ENCODE results near the gene DUSP18. TPM values are rescaled to one million over a fixed set of nuclear protein-coding genes. Genes with fewer than 3 reads are reported as not detected.

DUSP18 gene
- polyA plus RNA-seq, 1 of the 3 experiments (the other 2 are of a cell fraction): 11.7 TPM

- no peaks in the 10 kb centered on the region for H3K36me3 ChIP-seq (replicated peaks in 1 of 2; ENCODE audit: control insufficient read depth in 1 of 2, insufficient read depth in 2 of 2, low read length in 1 of 2)
- H3K9me3 ChIP-seq: no peaks in the 10 kb centered on the region
- no peak overlapping the region for H3K4me2 ChIP-seq
- H4K20me1 ChIP-seq (ENCODE audit: insufficient read depth): no peaks in the 10 kb centered on the region
- DNase-seq: no peak
- POLR2A ChIA-PET: no interaction called here
- no peaks in the 10 kb centered on the region for H3K27me3 ChIP-seq (ENCODE audit: insufficient read depth)
- H3K4me3 ChIP-seq (ENCODE audit: low read depth in 2 of 2, low read length in 1 of 2): no peak overlapping the region
- 95% methylated on average over 4 of the region's 4 CpGs for WGBS (ENCODE audit: low lambda C conversion rate)
- CTCF ChIA-PET: interaction anchor here (0.9 to 1.5 kb wide), 2 partner anchors 9 to 52 kb away, joined by 3 to 5 read pairs; no protein-coding TSS in a partner anchor
- no peak overlapping the region for H3K9ac ChIP-seq
- H2AFZ ChIP-seq (ENCODE audit: low read depth): no peak overlapping the region
- H3K9me2 ChIP-seq: no peaks in the 10 kb centered on the region
- TF ChIP-seq TCF12 (IDR thresholded peaks at IDR 0.05) (no peak), FOXJ3 (CRISPR knock-in tag; IDR thresholded peaks at IDR 0.05) (no peak), MEF2A (IDR thresholded peaks at IDR 0.05; ENCODE audit: borderline replicate concordance, low read depth) (no peak), RFX5 (IDR thresholded peaks at IDR 0.05; ENCODE audit: low read length) (no peak), SIN3A (IDR thresholded peaks at IDR 0.05; ENCODE audit: borderline replicate concordance, low read depth, low read length) (no peak)
- no peak overlapping the region for H3K27ac ChIP-seq (ENCODE audit: low read depth in 2 of 2, low read length in 1 of 2)
- no peaks in the 10 kb centered on the region for H3K79me2 ChIP-seq (ENCODE audit: insufficient read depth)
- H3K4me1 ChIP-seq (ENCODE audit: control insufficient read depth in 1 of 2, insufficient read depth in 2 of 2, low read depth in 1 of 2, low read length in 1 of 2): peaks cover 0 to 6% of the 10 kb centered on the region in 2 experiments; a peak in 1 of 4 replicates
- H3F3A ChIP-seq (replicated peaks; ENCODE audit: insufficient read depth): no peaks in the 10 kb centered on the region
Measured at GRCh38 chr22:30687358-30687757, 19.7 kb upstream of the DUSP18 start.

- H3K27me3 ChIP-seq (ENCODE audit: insufficient read depth): no peaks in the 10 kb centered on the region
- no peaks in the 10 kb centered on the region for H3K79me2 ChIP-seq (ENCODE audit: insufficient read depth)
- 0 out of 4 replicates have a peak overlapping the region, but pooled peaks of 1 of the 2 experiments have one; percentile 18 for H3K27ac ChIP-seq (ENCODE audit: low read depth in 2 of 2, low read length in 1 of 2)
- H3K9me2 ChIP-seq: no peaks in the 10 kb centered on the region
- TF ChIP-seq ELF1 (IDR thresholded peaks at IDR 0.05): no peak
- H2AFZ ChIP-seq (ENCODE audit: low read depth): no peak overlapping the region
- H3K9ac ChIP-seq: no peak overlapping the region
- no peak overlapping the region for H3K4me3 ChIP-seq (ENCODE audit: low read depth in 2 of 2, low read length in 1 of 2)
- no peak overlapping the region for H3K4me2 ChIP-seq
- no peaks in the 10 kb centered on the region for H3K9me3 ChIP-seq
- H3F3A ChIP-seq (replicated peaks; ENCODE audit: insufficient read depth): no peaks in the 10 kb centered on the region
- ChIA-PET CTCF (interaction anchor here (1.3 to 2.8 kb wide), 2 partner anchors 17 to 50 kb away, joined by 4 to 21 read pairs; partner anchors contain the start of genes DUSP18 and SLC35E4), POLR2A (interaction anchor here (1.6 kb wide), 1 partner anchor 9 kb away, joined by 6 read pairs; the partner anchor contains the start of gene OSBP2)
- H3K4me1 ChIP-seq (ENCODE audit: control insufficient read depth in 1 of 2, insufficient read depth in 2 of 2, low read depth in 1 of 2, low read length in 1 of 2): peaks cover 0 to 22% of the 10 kb centered on the region in 2 experiments; a peak in 1 of 4 replicates
- no peaks in the 10 kb centered on the region for H4K20me1 ChIP-seq (ENCODE audit: insufficient read depth)
- 90% methylated on average over 6 of the region's 7 CpGs for WGBS (ENCODE audit: low lambda C conversion rate)
- peak; percentile 44 for DNase-seq
- no peaks in the 10 kb centered on the region for H3K36me3 ChIP-seq (replicated peaks in 1 of 2; ENCODE audit: control insufficient read depth in 1 of 2, insufficient read depth in 2 of 2, low read length in 1 of 2)
Measured at GRCh38 chr22:30685178-30685577, 17.5 kb upstream of the DUSP18 start.

GRCh38 chr22:30681831-30682230 is 14.2 kb upstream of the DUSP18 start:
- no peaks in the 10 kb centered on the region for H3K27me3 ChIP-seq (ENCODE audit: insufficient read depth)
- WGBS (ENCODE audit: low lambda C conversion rate): 82% methylated on average over 2 of the region's 2 CpGs
- H3K4me1 ChIP-seq (ENCODE audit: control insufficient read depth in 1 of 2, insufficient read depth in 2 of 2, low read depth in 1 of 2, low read length in 1 of 2): peaks cover 0 to 27% of the 10 kb centered on the region in 2 experiments; a peak in 1 of 4 replicates
- no peak overlapping the region for H3K4me2 ChIP-seq
- H3K9me3 ChIP-seq: no peaks in the 10 kb centered on the region
- no peak overlapping the region for H2AFZ ChIP-seq (ENCODE audit: low read depth)
- no peaks in the 10 kb centered on the region for H4K20me1 ChIP-seq (ENCODE audit: insufficient read depth)
- ChIA-PET POLR2A (interaction anchor here (1.9 kb wide), 1 partner anchor 12 kb away, joined by 5 read pairs; no protein-coding TSS in a partner anchor), CTCF (interaction anchor here (1.0 to 3.0 kb wide), 5 partner anchors 10 to 403 kb away, joined by 3 to 15 read pairs (median 4); partner anchors contain the start of genes DUSP18 and SLC35E4)
- no peak for DNase-seq
- no peaks in the 10 kb centered on the region for H3F3A ChIP-seq (replicated peaks; ENCODE audit: insufficient read depth)
- H3K9me2 ChIP-seq: no peaks in the 10 kb centered on the region
- H3K4me3 ChIP-seq (ENCODE audit: low read depth in 2 of 2, low read length in 1 of 2): no peak overlapping the region
- peak overlapping the region in 1 of 2 experiments; percentile 67; a peak in 2 of 4 replicates for H3K27ac ChIP-seq (ENCODE audit: low read depth in 2 of 2, low read length in 1 of 2)
- H3K79me2 ChIP-seq (ENCODE audit: insufficient read depth): no peaks in the 10 kb centered on the region
- no peaks in the 10 kb centered on the region for H3K36me3 ChIP-seq (replicated peaks in 1 of 2; ENCODE audit: control insufficient read depth in 1 of 2, insufficient read depth in 2 of 2, low read length in 1 of 2)
- no peak overlapping the region for H3K9ac ChIP-seq
- TF ChIP-seq TEAD4 (IDR thresholded peaks at IDR 0.05; ENCODE audit: borderline replicate concordance, insufficient read depth): no peak
- TF ChIP-seq MAX (IDR thresholded peaks at IDR 0.05; ENCODE audit: low read depth): no peak
- no peak for TF ChIP-seq EP300 (IDR thresholded peaks at IDR 0.05; ENCODE audit: borderline replicate concordance in 1 of 2, low read depth in 1 of 2, low read length in 1 of 2)
- TF ChIP-seq GABPA (IDR thresholded peaks at IDR 0.05; ENCODE audit: low read depth): no peak
- TF ChIP-seq RFX5 (IDR thresholded peaks at IDR 0.05; ENCODE audit: low read length): no peak
- no peak for TF ChIP-seq FOSL2 (IDR thresholded peaks at IDR 0.05; ENCODE audit: borderline replicate concordance, low read depth)
- no peak for TF ChIP-seq FOXJ3 (CRISPR knock-in tag; IDR thresholded peaks at IDR 0.05)
- TF ChIP-seq JUND (IDR thresholded peaks at IDR 0.05): no peak
- TF ChIP-seq EZH2phosphoT487 (IDR thresholded peaks at IDR 0.05; ENCODE audit: borderline replicate concordance, low read depth): no peak
- no peak for TF ChIP-seq MEF2A (IDR thresholded peaks at IDR 0.05; ENCODE audit: borderline replicate concordance, low read depth)
- TF ChIP-seq CTCF (IDR thresholded peaks at IDR 0.05): no peak
- TF ChIP-seq, protein P1, sequence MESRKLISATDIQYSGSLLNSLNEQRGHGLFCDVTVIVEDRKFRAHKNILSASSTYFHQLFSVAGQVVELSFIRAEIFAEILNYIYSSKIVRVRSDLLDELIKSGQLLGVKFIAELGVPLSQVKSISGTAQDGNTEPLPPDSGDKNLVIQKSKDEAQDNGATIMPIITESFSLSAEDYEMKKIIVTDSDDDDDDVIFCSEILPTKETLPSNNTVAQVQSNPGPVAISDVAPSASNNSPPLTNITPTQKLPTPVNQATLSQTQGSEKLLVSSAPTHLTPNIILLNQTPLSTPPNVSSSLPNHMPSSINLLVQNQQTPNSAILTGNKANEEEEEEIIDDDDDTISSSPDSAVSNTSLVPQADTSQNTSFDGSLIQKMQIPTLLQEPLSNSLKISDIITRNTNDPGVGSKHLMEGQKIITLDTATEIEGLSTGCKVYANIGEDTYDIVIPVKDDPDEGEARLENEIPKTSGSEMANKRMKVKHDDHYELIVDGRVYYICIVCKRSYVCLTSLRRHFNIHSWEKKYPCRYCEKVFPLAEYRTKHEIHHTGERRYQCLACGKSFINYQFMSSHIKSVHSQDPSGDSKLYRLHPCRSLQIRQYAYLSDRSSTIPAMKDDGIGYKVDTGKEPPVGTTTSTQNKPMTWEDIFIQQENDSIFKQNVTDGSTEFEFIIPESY (IDR thresholded peaks at IDR 0.05; ENCODE audit: borderline replicate concordance, low read depth): no peak
- TF ChIP-seq FOXM1 (IDR thresholded peaks at IDR 0.05; ENCODE audit: low read depth): no peak
- no peak for TF ChIP-seq ELF1 (IDR thresholded peaks at IDR 0.05)
- TF ChIP-seq RAD21 (IDR thresholded peaks at IDR 0.05; ENCODE audit: low read length): no peak
